HTERT RPE-1 (cell line): Measurements from ENCODE around the gene CRYGS.
"Not testable (repeated sequence)": the region's sequence is repeated elsewhere in the genome, so short reads cannot be mapped to it uniquely, and the experiment has no call there.

Source experiments
- in situ Hi-C: fragments of 300-500 bp; cut with MboI; formaldehyde crosslinking; loops from 4 replicates; pipeline ENCODE4 v1.14.3; 2020; ENCODE audit warnings: low sequenced_read_pairs

The CRYGS gene

DNA sequence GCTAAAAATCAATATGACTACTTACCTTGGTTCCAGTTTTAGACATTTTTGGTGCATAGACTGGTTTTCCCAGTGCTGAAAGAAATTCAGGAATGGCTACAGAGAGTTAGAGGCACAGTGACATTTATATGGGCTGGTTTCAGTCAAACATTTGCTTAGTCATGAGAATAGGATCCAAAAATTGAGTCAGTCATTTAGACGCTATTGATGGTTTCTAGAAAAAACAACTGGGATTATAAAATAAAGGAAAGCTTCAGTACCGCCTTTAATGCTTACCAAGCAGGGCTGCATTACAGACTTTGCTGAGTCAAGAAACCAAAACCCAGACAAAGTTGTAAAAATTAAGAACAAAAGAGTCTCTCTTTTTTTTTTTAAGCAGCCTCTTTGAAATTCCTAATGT is at the start of gene CRYGS:
Gene CRYGS (minus strand): TSS at position 100 of the 400 bp plus-strand sequence. CDS start 54 bp downstream, at position 46.
- in situ Hi-C loops = no loop called here

DNA sequence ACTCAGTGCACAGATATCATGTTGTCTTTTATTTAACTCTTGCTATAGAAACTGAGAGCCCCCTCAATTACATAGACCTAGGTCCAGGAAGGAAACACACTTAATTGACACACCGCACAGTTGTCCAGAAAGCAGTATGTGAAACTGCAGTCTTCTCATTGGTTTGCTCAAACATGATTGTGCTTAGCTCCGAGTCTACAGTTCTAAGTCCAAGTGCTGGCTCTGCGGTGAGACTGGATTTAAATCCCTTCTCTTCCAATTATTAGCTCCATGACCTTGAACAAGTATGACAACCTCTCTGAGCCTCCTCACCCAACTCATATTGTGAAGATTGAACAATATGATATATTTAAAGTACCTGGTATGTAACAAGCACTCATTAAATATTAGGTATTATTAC is 49.7 kb upstream of the CRYGS start:
- in situ Hi-C loops = no loop called here

DNA sequence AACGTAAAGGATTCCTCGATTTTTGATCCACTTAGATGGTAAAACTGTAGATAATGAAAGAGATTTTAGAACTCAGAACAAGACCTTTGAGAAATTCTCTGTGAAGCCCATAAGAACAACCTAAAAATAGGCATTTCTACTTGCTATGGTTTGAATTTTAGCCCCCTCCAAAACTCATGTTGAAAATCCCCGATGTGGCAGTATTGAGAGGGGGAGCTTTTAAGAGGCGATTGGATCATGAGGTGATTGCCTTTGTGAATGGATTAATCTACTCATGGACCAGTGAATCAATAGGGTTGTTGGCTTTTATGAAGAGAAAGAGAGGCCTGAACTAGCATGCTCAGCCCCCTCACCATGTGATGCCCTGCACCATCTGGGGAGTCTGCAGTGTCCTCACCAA is 48.5 kb upstream of the CRYGS start:
- in situ Hi-C loops = no loop called here

DNA sequence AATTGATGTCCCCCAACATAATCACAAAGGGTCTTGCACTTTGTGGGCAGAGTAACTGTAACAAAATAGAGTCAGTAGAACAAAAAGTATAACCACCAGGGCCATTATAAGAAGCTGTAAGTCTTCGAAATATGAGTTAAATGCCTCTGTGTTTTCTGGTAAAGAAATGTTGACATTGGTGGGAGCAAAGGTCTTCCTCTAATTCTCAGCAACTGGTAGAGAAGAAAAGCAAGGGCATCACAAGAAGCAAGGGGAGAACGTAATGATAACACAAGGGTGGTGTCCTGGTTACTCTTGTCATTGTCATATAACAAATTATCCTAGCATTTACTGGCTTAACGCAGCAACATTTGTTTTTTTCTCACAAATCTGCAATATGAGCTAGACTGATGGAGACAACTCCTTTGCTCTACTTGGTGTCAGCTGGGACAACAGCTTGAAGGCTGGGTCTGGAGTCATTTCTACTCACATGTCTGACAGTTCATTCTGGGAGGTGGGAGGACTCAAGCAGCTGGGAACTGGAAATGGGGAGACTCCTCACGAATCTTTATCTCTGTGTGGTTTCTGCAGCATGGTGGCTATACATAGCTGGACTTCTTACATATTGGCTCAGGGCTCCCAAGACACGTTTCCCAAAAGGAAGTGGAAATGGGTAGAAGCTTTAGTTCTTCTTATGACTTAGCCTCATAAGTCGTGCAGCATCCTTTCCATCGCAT is 46.6 kb upstream of the CRYGS start:
- in situ Hi-C loops = no loop called here

DNA sequence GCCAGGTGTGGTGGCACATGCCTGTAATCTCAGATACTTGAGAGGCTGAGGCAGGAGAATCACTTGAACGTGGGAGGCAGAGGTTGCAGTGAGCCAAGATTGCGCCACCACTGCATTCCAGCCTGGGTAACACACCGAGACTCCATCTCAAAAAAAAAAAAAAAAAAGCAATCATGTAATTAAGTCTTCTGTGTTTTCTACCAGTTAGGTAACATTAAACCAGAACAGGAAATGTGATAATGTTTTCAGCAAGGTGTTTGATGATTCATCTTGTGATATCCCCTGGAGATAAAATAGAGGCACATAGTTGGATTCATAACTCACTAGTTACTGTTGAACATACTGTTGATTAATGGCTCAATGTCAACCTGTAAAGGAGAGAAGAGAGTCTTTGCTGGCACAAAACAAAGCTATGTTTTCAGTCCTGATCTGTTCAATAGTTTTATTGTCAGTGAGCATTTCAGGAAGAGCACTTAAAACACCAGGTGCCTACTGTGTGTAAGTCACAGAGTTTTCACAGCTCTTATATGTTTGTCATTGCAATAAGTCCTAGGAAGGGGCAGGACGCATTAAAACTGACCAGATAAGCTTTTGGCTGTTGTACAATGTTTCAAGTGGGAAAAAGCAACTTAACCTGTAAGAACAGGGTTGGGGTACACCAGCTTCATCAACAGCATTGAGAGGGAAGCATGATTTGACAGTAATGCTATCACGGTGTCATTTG is 45.8 kb upstream of the CRYGS start:
- in situ Hi-C loops = no loop called here

DNA sequence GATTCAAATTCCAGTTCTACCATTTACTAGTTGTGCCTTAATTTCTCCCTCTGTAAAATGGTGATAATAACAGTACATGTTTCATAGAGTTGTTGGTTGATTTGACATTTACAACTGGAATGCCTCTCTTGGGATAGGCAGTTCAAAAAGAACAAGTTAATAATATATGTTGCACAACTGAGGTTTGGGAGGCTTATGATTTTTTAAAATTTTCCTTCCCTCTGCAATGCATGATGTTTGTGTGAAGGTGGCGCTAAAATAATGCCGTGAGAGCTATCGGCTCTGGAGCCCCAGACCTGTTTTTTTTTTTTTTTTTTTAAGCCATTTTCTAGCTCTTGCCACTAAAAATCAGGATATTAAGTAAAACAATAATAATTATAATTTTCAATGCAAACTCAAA is 44.9 kb upstream of the CRYGS start:
- in situ Hi-C loops = no loop called here

DNA sequence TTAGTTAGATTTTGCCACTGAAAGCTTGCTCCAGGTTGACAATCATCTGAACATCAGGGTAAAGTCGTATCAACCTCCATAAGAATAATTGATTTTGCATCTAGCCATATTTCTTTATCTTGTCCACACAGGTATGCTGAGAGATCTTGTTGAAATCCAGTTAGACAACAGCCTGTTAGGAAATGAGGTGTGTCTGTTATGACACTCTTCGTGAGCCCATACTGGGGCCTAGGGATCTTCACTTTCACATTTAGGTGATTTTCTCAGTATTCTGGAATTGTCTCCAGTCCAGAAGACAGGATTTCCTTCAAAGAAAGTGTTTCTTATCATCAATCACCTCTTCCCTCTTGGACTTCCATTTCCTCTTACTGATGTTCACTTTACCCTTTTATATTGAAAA is 44.5 kb upstream of the CRYGS start:
- in situ Hi-C loops = no loop called here

DNA sequence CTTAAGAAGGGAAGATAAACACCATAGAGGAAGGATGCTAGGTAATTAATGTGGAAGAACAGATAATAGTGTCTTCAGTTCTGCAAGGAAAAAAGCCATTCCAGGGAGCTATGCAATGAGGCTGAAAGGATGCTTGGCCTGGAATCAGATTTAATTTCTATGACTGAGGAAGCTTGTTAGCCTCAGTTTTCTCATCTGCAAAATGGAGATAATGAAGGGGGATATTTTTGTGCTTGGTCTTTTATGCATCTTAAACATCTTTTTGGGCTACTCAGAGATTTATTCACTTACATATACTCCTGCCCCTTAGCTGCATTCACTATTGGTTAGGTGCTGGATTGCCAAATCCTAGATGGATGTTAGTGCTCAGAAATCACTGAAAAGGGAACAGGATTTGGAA is 43.0 kb upstream of the CRYGS start:
- in situ Hi-C loops = no loop called here

DNA sequence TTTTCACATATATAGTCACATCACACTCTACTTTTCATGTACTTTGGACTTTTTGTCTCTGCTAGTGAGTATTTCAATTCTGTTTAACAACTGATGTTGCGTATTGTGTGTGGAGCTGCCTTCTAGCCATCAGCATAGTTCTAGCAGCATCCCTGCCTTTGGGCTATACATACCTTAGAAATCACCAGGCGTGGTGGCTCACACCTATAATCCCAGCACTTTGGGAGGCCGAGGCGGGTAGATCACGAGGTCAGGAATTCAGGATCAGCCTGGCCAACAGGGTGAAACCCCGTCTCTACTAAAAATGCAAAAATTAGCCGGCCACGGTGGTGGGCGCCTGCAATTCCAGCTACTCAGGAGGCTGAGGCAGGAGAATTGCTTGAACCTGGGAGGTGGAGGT is 42.1 kb upstream of the CRYGS start:
- in situ Hi-C loops = not testable (repeated sequence)

DNA sequence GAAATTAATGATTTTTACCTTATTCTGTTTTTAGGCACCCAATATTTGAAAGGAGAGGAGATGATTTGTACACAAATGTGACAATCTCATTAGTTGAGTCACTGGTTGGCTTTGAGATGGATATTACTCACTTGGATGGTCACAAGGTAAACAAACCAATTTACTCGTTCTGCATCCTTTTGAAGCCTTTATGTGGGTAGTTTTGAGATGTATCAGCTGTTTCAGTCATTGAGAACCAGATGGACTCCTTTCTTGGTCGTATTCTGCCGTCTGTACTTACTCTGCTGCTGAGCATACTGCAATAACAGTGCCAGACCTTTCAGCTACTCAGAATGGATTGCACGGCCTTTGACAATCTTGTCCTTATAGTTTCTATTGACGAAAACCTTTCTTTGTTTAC is 39.7 kb upstream of the CRYGS start:
- in situ Hi-C loops = no loop called here

DNA sequence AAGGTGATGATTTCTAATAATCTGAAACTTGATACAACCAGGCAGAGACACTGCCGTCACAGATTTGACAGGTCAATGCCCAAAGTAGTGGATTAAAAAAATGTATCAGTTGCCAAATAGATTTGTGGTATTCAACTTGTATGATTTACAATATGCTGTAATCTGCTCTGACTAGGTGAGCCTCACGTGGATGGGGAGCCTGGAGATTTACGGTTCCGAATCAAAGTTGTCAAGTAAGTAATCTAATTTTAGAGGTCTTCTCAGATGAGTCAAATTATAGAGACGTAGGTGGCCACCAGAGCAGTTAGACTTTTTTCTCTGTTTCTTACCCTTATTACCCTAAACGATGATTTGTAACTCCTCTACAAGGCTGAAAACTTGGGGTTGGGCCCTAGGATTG is 38.4 kb upstream of the CRYGS start:
- in situ Hi-C loops = no loop called here

DNA sequence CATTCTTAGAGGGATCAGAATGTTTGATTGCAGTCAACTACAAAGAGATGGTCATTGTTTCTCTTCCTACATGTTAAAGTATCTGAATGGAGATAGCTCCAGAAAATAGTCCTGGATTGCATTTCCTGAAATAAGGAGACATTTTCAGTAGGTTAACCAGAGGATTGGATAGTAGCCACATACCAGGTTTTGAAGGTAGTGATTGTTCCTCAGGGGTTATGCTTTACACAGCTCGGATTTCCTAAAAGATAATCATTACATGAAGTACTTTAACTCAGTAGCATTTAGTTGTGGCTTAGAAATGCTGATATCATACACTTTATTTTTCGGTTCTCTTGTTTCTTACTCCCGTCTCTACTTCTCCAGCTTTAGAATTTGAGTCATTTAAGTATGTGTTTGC is 36.6 kb upstream of the CRYGS start:
- in situ Hi-C loops = no loop called here

DNA sequence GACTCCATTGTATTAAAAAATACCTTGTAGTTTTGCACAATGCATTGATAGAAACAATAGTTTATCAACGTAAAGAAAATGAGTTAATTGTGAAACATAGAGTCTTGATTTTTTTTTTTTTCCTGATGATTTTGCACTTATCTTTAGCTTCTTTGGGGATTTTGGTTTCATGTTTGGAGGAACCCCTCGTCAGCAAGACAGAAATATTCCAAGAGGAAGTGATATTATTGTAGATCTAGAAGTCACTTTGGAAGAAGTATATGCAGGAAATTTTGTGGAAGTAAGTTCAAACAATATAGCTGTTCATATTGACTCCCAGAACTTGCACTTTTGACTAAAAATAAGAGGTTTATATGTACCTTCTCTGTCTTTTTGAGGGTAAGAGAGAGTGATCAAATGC is 33.3 kb upstream of the CRYGS start:
- in situ Hi-C loops = no loop called here

DNA sequence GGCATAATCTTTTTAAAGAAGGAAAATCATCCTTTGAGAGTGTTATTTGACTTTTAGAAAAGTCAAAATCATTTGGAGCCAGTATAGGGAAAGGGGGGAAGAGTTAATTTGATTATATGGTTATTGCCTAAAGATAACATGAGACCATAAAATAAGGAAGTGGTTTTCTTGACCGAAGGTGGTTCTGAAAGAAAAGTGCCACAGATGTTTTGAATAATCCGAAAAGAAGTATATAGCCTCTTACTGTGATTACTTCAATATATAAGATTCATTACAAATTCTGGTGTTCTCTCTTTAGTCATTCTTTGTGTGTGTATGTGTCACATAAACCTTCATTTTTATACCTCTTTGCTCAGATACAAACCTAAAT is 27.4 kb upstream of the CRYGS start:
- in situ Hi-C loops = no loop called here

DNA sequence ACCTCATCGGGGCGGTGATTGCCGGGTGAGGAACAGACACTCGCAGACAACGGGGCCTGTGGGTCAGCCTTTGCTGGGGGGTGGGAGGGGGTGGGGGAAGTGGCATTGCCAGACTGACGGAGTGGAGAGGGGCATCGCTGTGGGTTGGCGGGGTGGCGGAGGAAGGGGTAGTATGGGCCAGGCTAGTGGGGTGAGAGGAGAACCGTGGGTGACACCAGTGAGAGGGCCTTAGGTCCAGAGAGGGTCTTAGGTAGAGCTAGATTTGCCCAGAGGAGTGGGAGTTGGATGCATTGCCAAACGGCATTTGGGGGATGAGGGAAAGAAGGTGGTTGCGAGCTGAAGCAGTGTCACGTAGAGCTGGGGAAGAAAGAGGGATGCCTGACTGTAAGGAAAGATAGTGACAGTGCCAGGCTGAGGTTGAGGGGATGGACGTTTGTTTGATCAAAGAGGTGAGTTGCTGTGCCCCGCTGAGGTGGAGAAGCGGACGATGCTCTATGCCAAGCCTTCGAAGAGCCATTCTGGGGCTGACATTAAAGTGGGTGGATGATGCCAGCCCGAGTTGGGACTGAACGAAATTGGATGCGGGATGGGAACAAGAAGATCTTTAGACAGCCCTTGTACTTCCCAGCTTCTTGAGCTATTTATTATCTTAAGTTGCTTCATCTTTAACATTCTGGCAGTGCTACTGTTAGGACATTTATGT is 26.9 kb upstream of the CRYGS start:
- in situ Hi-C loops = no loop called here

DNA sequence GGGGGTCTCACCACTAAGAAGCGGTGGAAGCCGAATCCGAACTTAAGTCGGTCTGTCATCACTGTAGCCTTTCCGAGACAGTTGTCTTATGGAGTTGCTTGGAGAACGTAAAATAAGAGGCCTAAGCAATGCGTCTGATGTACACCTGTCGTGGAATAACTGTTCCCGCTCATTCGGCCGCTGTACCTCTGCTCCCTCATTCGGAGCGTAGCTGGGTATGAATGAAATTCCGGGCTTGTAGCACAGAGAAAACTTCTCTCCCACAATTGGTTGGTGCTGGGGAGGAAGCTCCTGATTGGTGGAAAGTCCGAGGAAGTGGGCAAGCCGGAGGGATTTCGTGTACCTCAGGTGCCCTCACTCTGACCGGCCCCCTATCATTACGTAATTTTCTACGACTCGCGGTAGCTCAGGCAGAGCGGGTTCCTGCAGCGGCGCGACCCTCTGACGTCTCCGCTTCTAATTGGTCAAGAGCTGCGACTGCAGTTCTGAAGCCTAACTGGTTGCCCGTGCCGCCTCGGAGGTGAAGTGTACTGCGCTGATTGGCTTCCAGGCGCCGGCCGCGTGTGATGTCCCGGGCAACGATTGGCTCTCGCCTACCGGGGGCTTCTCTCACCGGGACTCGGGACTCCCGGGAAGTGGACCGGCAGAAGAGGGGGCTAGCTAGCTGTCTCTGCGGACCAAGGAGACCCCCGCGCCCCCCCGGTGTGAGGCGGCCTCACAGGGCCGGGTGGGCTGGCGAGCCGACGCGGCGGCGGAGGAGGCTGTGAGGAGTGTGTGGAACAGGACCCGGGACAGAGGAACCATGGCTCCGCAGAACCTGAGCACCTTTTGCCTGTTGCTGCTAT is 26.1 kb upstream of the CRYGS start, which contains the start of gene DNAJB11:
Gene DNAJB11 (plus strand): TSS at position 625 of the 845 bp plus-strand sequence. CDS start 178 bp downstream, at position 803.
- in situ Hi-C loops = no loop called here

DNA sequence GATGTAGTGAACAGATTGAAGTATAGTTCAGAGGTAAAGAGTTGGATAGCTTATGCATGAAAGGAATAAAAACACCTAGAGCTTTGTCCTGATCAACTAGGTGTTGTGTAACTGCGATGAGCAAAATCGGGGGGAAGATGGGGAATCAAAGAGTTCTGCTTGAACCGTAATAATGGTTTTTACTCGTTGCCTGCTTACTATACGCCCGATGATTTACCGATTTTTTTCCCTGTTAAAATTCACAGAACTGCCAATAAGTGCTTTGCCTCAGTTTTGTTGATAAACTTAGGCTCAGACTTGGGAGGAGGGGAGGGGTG is 25.6 kb upstream of the CRYGS start:
- in situ Hi-C loops = no loop called here

DNA sequence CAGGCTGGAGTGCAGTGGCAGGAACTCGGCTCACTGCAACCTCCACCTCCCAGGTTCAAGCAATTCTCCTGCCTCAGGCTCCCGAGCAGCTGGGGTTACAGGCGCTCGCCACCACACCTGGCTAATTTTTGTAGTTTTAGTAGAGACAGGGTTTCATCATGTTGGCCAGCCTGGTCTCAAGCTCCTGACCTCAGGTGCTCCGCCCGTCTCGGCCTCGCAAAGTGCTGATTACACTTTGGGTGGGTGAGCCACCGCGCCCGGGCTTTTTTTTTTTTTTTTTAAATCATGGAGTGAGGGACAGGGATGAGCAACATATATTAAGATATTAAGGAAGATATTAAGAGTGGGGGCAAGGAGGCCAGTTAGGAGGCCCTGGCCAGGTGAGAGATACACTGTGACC is 25.2 kb upstream of the CRYGS start:
- in situ Hi-C loops = not testable (repeated sequence)

DNA sequence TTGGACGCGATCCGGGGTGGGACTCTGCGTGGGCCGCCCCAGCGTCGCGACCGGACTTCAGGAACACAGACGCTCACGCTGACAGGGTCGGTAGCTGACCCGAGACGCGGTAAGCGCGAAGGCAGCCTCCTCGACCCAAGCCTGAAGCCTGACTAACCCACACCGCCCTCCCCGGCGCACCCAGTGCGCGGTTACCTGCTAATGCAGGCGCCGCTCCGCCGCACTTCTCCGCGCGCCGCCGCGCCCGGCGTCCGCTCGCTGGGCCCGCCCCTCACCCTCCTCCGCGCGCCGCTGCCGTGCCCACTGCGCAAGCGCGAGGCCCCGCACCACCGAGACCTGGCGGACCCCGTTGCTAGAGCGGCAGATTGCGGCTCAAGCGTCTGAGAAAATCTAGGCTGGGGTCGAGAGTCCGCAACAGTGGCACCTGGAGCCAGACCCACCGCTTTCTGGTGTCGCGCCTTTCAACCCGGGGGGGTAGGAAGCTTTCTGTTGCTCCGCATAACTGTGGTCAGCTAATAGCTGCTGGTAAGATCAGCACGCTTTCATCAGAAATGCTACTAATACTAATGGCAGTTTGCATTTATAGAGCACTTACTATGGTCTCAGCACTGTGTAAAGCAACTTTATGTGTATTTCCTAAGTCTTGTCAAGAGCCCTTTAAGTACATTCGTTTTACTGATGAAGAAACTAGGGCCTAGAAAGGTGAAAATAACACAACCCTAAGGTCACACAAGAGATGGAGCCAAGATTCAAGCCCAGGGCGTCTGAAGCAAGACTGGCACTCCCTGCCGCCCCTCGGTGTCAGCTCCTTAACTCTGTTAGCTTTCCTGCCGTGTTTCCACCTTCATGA is 23.1 kb upstream of the CRYGS start, which contains the start of gene TBCCD1:
Gene TBCCD1 (minus strand): TSS at position 268 of the 850 bp plus-strand sequence. CDS start 3,010 bp downstream, outside the sequence.
- in situ Hi-C loops = no loop called here

DNA sequence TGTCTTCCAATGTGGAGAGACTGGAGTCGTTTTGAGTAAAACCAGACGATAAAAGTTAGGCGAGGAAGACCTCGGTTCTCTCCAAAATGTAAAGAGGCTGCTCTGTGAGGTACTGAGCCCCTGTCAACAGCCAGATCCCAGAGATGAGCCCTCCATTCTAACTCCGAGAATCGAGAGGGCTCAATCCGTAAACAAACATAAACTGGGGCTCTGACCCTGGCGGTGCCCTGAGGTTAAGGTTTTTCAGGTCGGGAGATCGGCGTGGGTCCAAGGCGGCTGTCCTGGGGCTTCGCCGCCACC is 22.5 kb upstream of the CRYGS start:
- in situ Hi-C loops = no loop called here
